SU-DHL-6 (cell line): ENCODE data around the gene CACNB2.

Source experiments
- H2AFZ ChIP-seq: fragments of 200-600 bp; sonication (generic); 2 replicates; pipeline ENCODE4 v1.6.1; 2014; ENCODE audit warnings: low read depth, mild to moderate bottlenecking, moderate library complexity, mixed read lengths, antibody characterized with exemption, low read length; ENCODE audit not compliant: severe bottlenecking
- H3F3A ChIP-seq: fragments of 200-600 bp; shearing (Covaris generic); 2 replicates; pipeline ENCODE4 v1.6.0; 2016; ENCODE audit warnings: antibody characterized with exemption, mild to moderate bottlenecking; ENCODE audit not compliant: insufficient read depth
- H3K27ac ChIP-seq: fragments of 200-600 bp; sonication (generic); 2 replicates; pipeline ENCODE4 v1.5.1; 2016; ENCODE audit warnings: low read depth, mild to moderate bottlenecking, low read length, moderate library complexity, mixed read lengths
- H3K27me3 ChIP-seq: fragments of 200-600 bp; sonication (generic), shearing (Covaris generic); 2 replicates; pipeline ENCODE4 v1.6.0; 2014; ENCODE audit warnings: mild to moderate bottlenecking, low read length
- H3K36me3 ChIP-seq: fragments of 200-600 bp; sonication (generic); 2 replicates; pipeline ENCODE4 v1.6.1; 2014; ENCODE audit warnings: mild to moderate bottlenecking, low read length, mixed read lengths
- H3K4me2 ChIP-seq: fragments of 300-600, 200-600 bp; shearing (Covaris generic), sonication (generic); 2 replicates; pipeline ENCODE4 v1.6.0; 2014; ENCODE audit warnings: low read length, low read depth, mild to moderate bottlenecking; ENCODE audit not compliant: poor library complexity, severe bottlenecking
- H3K4me3 ChIP-seq: fragments of 200-600 bp; sonication (generic); 2 replicates; pipeline ENCODE4 v1.5.1; 2014; ENCODE audit warnings: antibody characterized with exemption, low read length, mild to moderate bottlenecking, mixed read lengths; ENCODE audit not compliant: insufficient read depth, poor library complexity, severe bottlenecking
- H3K79me2 ChIP-seq: fragments of 200-600 bp; sonication (generic); 2 replicates; pipeline ENCODE4 v1.6.1; 2014; ENCODE audit warnings: mild to moderate bottlenecking, low read length, moderate library complexity; ENCODE audit not compliant: insufficient read depth
- H3K9ac ChIP-seq: fragments of 200-600 bp; sonication (generic); 2 replicates; pipeline ENCODE4 v1.7.0; 2014; ENCODE audit warnings: mild to moderate bottlenecking, low read length
- H3K9me2 ChIP-seq: fragments of 200-600 bp; sonication (generic); replicated peaks from 2 replicates; pipeline ENCODE4 v1.6.1; 2014; ENCODE audit warnings: low read length; ENCODE audit not compliant: insufficient read depth
- H3K9me3 ChIP-seq: fragments of 200-600 bp; sonication (generic); 2 replicates; pipeline ENCODE4 v1.6.1; 2014; ENCODE audit warnings: low read length, mixed read lengths; ENCODE audit not compliant: insufficient read depth
- H4K20me1 ChIP-seq: fragments of 200-600 bp; sonication (generic); 2 replicates; pipeline ENCODE4 v1.6.1; 2014; ENCODE audit warnings: low read depth, mild to moderate bottlenecking, antibody characterized with exemption, low read length, moderate library complexity, mixed read lengths
- CTCF ChIP-seq: fragments of 200-600 bp; sonication (generic); IDR thresholded peaks from one replicate; pipeline ENCODE4 v1.5.1; 2017; ENCODE audit warnings: antibody characterized with exemption, mild to moderate bottlenecking, low read length, moderate library complexity; ENCODE audit not compliant: insufficient read depth, poor library complexity, severe bottlenecking
- EZH2phosphoT487 ChIP-seq: fragments of 200-600 bp; sonication (generic), shearing (Covaris generic); conservative IDR thresholded peaks from 2 replicates; pipeline ENCODE4 v1.6.1; 2018; ENCODE audit warnings: mild to moderate bottlenecking, antibody characterized with exemption, low read length, moderate library complexity, mixed read lengths

CACNB2 gene

GRCh38 chr10:18334116-18334867, 194.1 kb downstream of the CACNB2 start:
- Histone ChIP-seq H4K20me1 (no peaks in the 10 kb centered on the region), H3F3A (no peaks in the 10 kb centered on the region), H2AFZ (no peak overlapping the region), H3K27ac (no peak overlapping the region), H3K9me2 (no peaks in the 10 kb centered on the region), H3K9ac (no peak overlapping the region), H3K4me3 (no peak overlapping the region), H3K27me3 (no peaks in the 10 kb centered on the region), H3K36me3 (no peaks in the 10 kb centered on the region), H3K79me2 (no peaks in the 10 kb centered on the region), H3K9me3 (no peaks in the 10 kb centered on the region), H3K4me2 (no peak overlapping the region)
- TF ChIP-seq EZH2phosphoT487 (no peak), CTCF (no peak)

DNA sequence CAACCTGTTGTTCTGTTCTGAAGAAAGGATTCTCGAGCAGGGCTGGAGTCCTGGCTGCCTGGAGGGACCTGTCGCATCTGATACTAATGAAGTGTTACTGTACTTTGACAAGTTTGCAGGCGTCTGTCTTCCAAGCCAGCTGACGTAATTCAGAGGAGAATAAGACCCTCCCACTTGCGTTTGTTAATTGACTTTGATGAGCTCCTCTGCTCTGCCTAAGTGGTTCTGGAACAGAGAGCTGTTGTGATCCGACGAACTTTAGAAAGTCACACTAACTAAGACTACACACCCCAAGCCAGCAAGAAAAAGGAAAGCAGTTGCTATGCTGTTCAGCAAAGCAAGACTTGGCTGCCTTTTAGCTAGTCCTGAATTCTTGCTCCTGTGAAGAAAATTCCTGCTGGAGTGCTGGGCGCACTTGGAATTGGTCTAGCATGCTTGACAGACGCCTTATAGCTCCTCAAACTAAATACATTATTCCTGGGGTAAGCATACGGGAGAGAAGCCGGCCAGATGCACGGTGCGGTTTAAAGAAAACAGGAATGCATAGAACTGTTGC, 200.3 kb downstream of the CACNB2 start:
- no peaks in the 10 kb centered on the region for H3K36me3 ChIP-seq
- H3K9ac ChIP-seq = no peak overlapping the region
- no peaks in the 10 kb centered on the region for H3F3A ChIP-seq
- no peak overlapping the region for H3K4me2 ChIP-seq
- no peak overlapping the region for H3K4me3 ChIP-seq
- no peak for TF ChIP-seq EZH2phosphoT487
- no peaks in the 10 kb centered on the region for H3K9me2 ChIP-seq
- H3K79me2 ChIP-seq = no peaks in the 10 kb centered on the region
- no peaks in the 10 kb centered on the region for H3K27me3 ChIP-seq
- no peak overlapping the region for H3K27ac ChIP-seq
- no peaks in the 10 kb centered on the region for H4K20me1 ChIP-seq
- no peak overlapping the region for H2AFZ ChIP-seq
- no peaks in the 10 kb centered on the region for H3K9me3 ChIP-seq

DNA sequence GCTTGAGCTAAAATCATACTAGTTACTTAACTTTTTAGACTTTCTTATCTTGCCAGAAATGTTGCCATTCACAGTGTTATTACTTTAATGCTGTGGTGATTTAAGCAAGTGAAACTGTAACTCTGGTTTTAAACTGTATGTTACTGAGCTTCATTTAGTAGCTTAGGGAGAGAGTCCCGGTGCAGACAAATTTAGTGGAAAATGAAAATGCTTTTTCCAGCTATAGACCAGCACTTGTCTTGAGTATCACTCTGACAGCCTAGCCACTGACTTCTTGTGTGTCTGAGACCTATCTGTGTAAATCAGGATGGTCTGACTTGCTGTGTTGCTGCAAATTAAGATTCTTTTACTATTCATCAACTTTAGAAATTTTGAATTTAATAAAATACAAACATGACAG, 200.8 kb downstream of the CACNB2 start:
- no peaks in the 10 kb centered on the region for H3K79me2 ChIP-seq
- H3K4me3 ChIP-seq = no peak overlapping the region
- no peaks in the 10 kb centered on the region for H4K20me1 ChIP-seq
- H3K9ac ChIP-seq = no peak overlapping the region
- no peak overlapping the region for H3K4me2 ChIP-seq
- TF ChIP-seq CTCF (no peak), EZH2phosphoT487 (no peak)
- H2AFZ ChIP-seq = no peak overlapping the region
- H3K27ac ChIP-seq = no peak overlapping the region
- H3F3A ChIP-seq = no peaks in the 10 kb centered on the region
- H3K9me3 ChIP-seq = no peaks in the 10 kb centered on the region
- H3K9me2 ChIP-seq = no peaks in the 10 kb centered on the region
- no peaks in the 10 kb centered on the region for H3K27me3 ChIP-seq
- H3K36me3 ChIP-seq = no peaks in the 10 kb centered on the region

DNA sequence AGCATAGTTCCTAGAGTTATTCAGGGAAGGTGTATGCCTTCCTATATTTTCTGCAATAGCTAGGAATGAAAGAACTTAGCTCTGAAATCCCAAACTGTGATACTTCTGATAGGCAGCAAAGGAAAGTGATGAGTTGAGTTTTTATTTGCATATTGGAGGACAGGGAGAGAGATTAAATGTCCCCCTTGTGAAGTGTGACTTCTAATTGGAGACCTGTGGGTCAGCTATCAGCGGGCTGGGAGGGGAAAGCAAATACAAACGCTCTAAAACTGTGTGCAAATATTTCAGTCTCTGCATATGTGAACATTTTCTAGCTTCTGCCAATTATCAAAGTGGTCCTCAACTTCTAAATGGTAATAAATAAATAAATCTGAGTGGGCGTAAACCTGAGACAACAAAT, 203.3 kb downstream of the CACNB2 start:
- no peak overlapping the region for H3K9ac ChIP-seq
- TF ChIP-seq CTCF (no peak), EZH2phosphoT487 (no peak)
- no peaks in the 10 kb centered on the region for H3K9me2 ChIP-seq
- H3K4me2 ChIP-seq = no peak overlapping the region
- no peaks in the 10 kb centered on the region for H3K9me3 ChIP-seq
- no peaks in the 10 kb centered on the region for H3K27me3 ChIP-seq
- H3K27ac ChIP-seq = no peak overlapping the region
- no peaks in the 10 kb centered on the region for H3K79me2 ChIP-seq
- no peak overlapping the region for H2AFZ ChIP-seq
- no peaks in the 10 kb centered on the region for H3K36me3 ChIP-seq
- H4K20me1 ChIP-seq = no peaks in the 10 kb centered on the region
- no peaks in the 10 kb centered on the region for H3F3A ChIP-seq
- H3K4me3 ChIP-seq = no peak overlapping the region
